Mesenchymal stem cell (in vitro differentiated cells and primary cell): ENCODE results near the gene TTC38.
A peak's percentile ranks its signal among the peaks of the same experiment; 100 is the strongest.

Experiments used
- DNase-seq: peaks from one replicate; pipeline ENCODE4 v3.0.0-alpha.2; 2013
- H2AFZ ChIP-seq: one replicate; pipeline ENCODE4 v1.6.1; 2013; ENCODE audit warnings: low read depth, mild to moderate bottlenecking, control low read depth, inconsistent platforms, low read length, moderate library complexity
- H2AK5ac ChIP-seq: 2 replicates; pipeline ENCODE4 v1.6.1; 2013; ENCODE audit warnings: low read length, moderate library complexity, mild to moderate bottlenecking, inconsistent platforms; ENCODE audit not compliant: severe bottlenecking
- H2BK120ac ChIP-seq: one replicate; pipeline ENCODE4 v1.6.1; 2013; ENCODE audit warnings: low read depth, mild to moderate bottlenecking, inconsistent platforms, low read length, moderate library complexity
- H2BK12ac ChIP-seq, 2 experiments: one replicate each; pipeline ENCODE4 v1.6.1; 2013; ENCODE audit warnings: inconsistent platforms in 2 of 2, low read length in 2 of 2, mild to moderate bottlenecking in 2 of 2, moderate library complexity in 2 of 2, control low read depth in 1 of 2
- H2BK15ac ChIP-seq: one replicate; pipeline ENCODE4 v1.6.1; 2013; ENCODE audit warnings: mild to moderate bottlenecking, low read depth, inconsistent platforms; ENCODE audit not compliant: poor library complexity, severe bottlenecking
- H2BK5ac ChIP-seq: 2 replicates; pipeline ENCODE4 v1.6.1; 2013; ENCODE audit warnings: low read depth, mild to moderate bottlenecking, low read length, control low read depth, inconsistent platforms; ENCODE audit not compliant: poor library complexity, severe bottlenecking
- H3K14ac ChIP-seq, 2 experiments: one replicate each; pipeline ENCODE4 v1.6.1; 2013; ENCODE audit warnings: inconsistent platforms in 2 of 2, low read length in 2 of 2, control low read depth in 1 of 2, mild to moderate bottlenecking in 1 of 2, moderate library complexity in 1 of 2
- H3K18ac ChIP-seq, 2 experiments: one replicate each; pipeline ENCODE4 v1.6.1; 2013; ENCODE audit warnings: inconsistent platforms in 2 of 2, low read length in 2 of 2, control low read depth in 1 of 2, low read depth in 1 of 2, mild to moderate bottlenecking in 1 of 2
- H3K23ac ChIP-seq, 2 experiments: one replicate each; pipeline ENCODE4 v1.6.1; 2013; ENCODE audit warnings: inconsistent platforms in 2 of 2, low read length in 2 of 2, mild to moderate bottlenecking in 2 of 2, moderate library complexity in 2 of 2, control low read depth in 1 of 2
- H3K27ac ChIP-seq: 2 replicates; pipeline ENCODE4 v1.5.1; 2013; ENCODE audit warnings: mild to moderate bottlenecking, moderate library complexity, low read length, control low read depth, inconsistent platforms; ENCODE audit not compliant: poor library complexity, severe bottlenecking
- H3K27me3 ChIP-seq, 2 experiments: 2 replicates each; pipeline versions ENCODE4 v1.6.1 to v1.7.0; 2013; ENCODE audit warnings: low read length in 2 of 2, mild to moderate bottlenecking in 2 of 2, moderate library complexity in 2 of 2, control low read depth in 1 of 2, inconsistent platforms in 1 of 2; ENCODE audit not compliant: control insufficient read depth in 1 of 2, insufficient read depth in 1 of 2
- H3K36me3 ChIP-seq, 2 experiments: 2 replicates each; pipeline versions ENCODE4 v1.6.1 to v1.7.0; 2013; ENCODE audit warnings: low read length in 2 of 2, control low read depth in 1 of 2, inconsistent platforms in 1 of 2, low read depth in 1 of 2, mild to moderate bottlenecking in 1 of 2; ENCODE audit not compliant: insufficient read depth in 2 of 2, control insufficient read depth in 1 of 2
- H3K4ac ChIP-seq, 2 experiments: one replicate each; pipeline ENCODE4 v1.6.1; 2013; ENCODE audit warnings: inconsistent platforms in 2 of 2, low read length in 2 of 2, mild to moderate bottlenecking in 2 of 2, moderate library complexity in 2 of 2, control low read depth in 1 of 2, low read depth in 1 of 2
- H3K4me1 ChIP-seq: 2 replicates; pipeline ENCODE4 v1.6.1; 2013; ENCODE audit warnings: low read depth, low read length, control low read depth; ENCODE audit not compliant: control insufficient read depth, insufficient read depth
- H3K4me2 ChIP-seq: 2 replicates; pipeline ENCODE4 v1.6.1; 2013; ENCODE audit warnings: low read length, mild to moderate bottlenecking, inconsistent platforms; ENCODE audit not compliant: poor library complexity, severe bottlenecking
- H3K4me3 ChIP-seq, 2 experiments: 2 replicates each; pipeline versions ENCODE4 v1.5.1 to v1.7.0; 2013; ENCODE audit warnings: low read length in 2 of 2, mild to moderate bottlenecking in 2 of 2, control low read depth in 1 of 2, low read depth in 1 of 2; ENCODE audit not compliant: insufficient read depth in 1 of 2
- H3K79me1 ChIP-seq: replicated peaks from 2 replicates; pipeline ENCODE4 v1.6.1; 2013; ENCODE audit warnings: mild to moderate bottlenecking, control low read depth, low read length, inconsistent platforms; ENCODE audit not compliant: poor library complexity, severe bottlenecking
- H3K9ac ChIP-seq: 2 replicates; pipeline ENCODE4 v1.7.0; 2013; ENCODE audit warnings: mild to moderate bottlenecking, low read length, moderate library complexity
- H3K9me3 ChIP-seq: 2 replicates; pipeline ENCODE4 v1.7.0; 2013; ENCODE audit warnings: mild to moderate bottlenecking, low read length; ENCODE audit not compliant: control insufficient read depth
- H4K8ac ChIP-seq: one replicate; pipeline ENCODE4 v1.6.1; 2013; ENCODE audit warnings: inconsistent platforms, mild to moderate bottlenecking, low read length, moderate library complexity
- H4K91ac ChIP-seq: one replicate; pipeline ENCODE4 v1.6.1; 2013; ENCODE audit warnings: mild to moderate bottlenecking, low read length, inconsistent platforms
- WGBS: methylation state at CpG from one replicate; pipeline ENCODE4 v1.1.7; 2013; ENCODE audit warnings: mixed read lengths; 5-methylcytosine and 5-hydroxymethylcytosine counted together

The TTC38 gene

GRCh38 chr22:46276563-46276962 lies 8.8 kb downstream of the TTC38 start:
- no peak overlapping the region for H3K14ac ChIP-seq
- DNase-seq = no peak
- peaks cover 82 to 93% of the 10 kb centered on the region in 2 experiments for H3K36me3 ChIP-seq
- H2AK5ac ChIP-seq = no peak overlapping the region
- H3K9me3 ChIP-seq = no peaks in the 10 kb centered on the region
- no peak overlapping the region for H3K4me3 ChIP-seq
- H2BK5ac ChIP-seq = no peak overlapping the region
- H2BK12ac ChIP-seq = no peak overlapping the region
- 98% methylated on average over 5 of the region's 7 CpGs for WGBS
- H3K9ac ChIP-seq = no peak overlapping the region
- H2AFZ ChIP-seq = no peak overlapping the region
- H3K27me3 ChIP-seq = no peaks in the 10 kb centered on the region
- H4K8ac ChIP-seq = no peak overlapping the region
- H3K18ac ChIP-seq = no peak overlapping the region
- no peak overlapping the region for H2BK15ac ChIP-seq
- peaks cover 19% of the 10 kb centered on the region for H3K79me1 ChIP-seq
- H3K4ac ChIP-seq = no peak overlapping the region
- H3K4me2 ChIP-seq = no peak overlapping the region
- H3K27ac ChIP-seq = no peak overlapping the region
- H4K91ac ChIP-seq = no peak overlapping the region
- H3K4me1 ChIP-seq = no peaks in the 10 kb centered on the region
- no peak overlapping the region for H3K23ac ChIP-seq
- H2BK120ac ChIP-seq = no peak overlapping the region

GRCh38 chr22:46278656-46279645 lies 11.1 kb downstream of the TTC38 start:
- Histone ChIP-seq H3K4me1 (no peaks in the 10 kb centered on the region), H3K79me1 (peaks cover 13% of the 10 kb centered on the region), H4K91ac (peak overlapping the region; percentile 21), H3K4ac (no peak overlapping the region), H3K9ac (no peak overlapping the region), H3K36me3 (peaks cover 79 to 92% of the 10 kb centered on the region in 2 experiments), H2AK5ac (no peak overlapping the region), H2AFZ (no peak overlapping the region), H2BK15ac (no peak overlapping the region), H4K8ac (no peak overlapping the region), H3K18ac (no peak overlapping the region), H3K27ac (no peak overlapping the region), H3K14ac (no peak overlapping the region), H2BK5ac (no peak overlapping the region), H3K4me3 (no peak overlapping the region), H2BK120ac (no peak overlapping the region), H3K23ac (no peak overlapping the region), H3K4me2 (no peak overlapping the region), H2BK12ac (no peak overlapping the region), H3K9me3 (no peaks in the 10 kb centered on the region), H3K27me3 (no peaks in the 10 kb centered on the region)
- WGBS = 95% methylated on average over 20 of the region's 22 CpGs
- DNase-seq = no peak

GRCh38 chr22:46280063-46280817 lies 12.4 kb downstream of the TTC38 start:
- DNase-seq = no peak
- no peak overlapping the region for H2BK12ac ChIP-seq
- H3K79me1 ChIP-seq = peaks cover 11% of the 10 kb centered on the region
- no peak overlapping the region for H3K27ac ChIP-seq
- no peaks in the 10 kb centered on the region for H3K4me1 ChIP-seq
- no peak overlapping the region for H3K23ac ChIP-seq
- no peaks in the 10 kb centered on the region for H3K27me3 ChIP-seq
- H4K8ac ChIP-seq = no peak overlapping the region
- no peak overlapping the region for H3K4me3 ChIP-seq
- no peak overlapping the region for H2BK15ac ChIP-seq
- no peak overlapping the region for H4K91ac ChIP-seq
- peaks cover 81 to 91% of the 10 kb centered on the region in 2 experiments for H3K36me3 ChIP-seq
- H2BK5ac ChIP-seq = no peak overlapping the region
- no peak overlapping the region for H2AK5ac ChIP-seq
- no peak overlapping the region for H3K14ac ChIP-seq
- H3K18ac ChIP-seq = no peak overlapping the region
- H3K9me3 ChIP-seq = no peaks in the 10 kb centered on the region
- H3K9ac ChIP-seq = no peak overlapping the region
- 93% methylated on average over 12 of the region's 12 CpGs for WGBS
- H3K4me2 ChIP-seq = no peak overlapping the region
- no peak overlapping the region for H2AFZ ChIP-seq
- no peak overlapping the region for H3K4ac ChIP-seq
- H2BK120ac ChIP-seq = no peak overlapping the region

- Histone ChIP-seq H2BK15ac (no peak overlapping the region), H3K18ac (no peak overlapping the region), H3K27me3 (no peaks in the 10 kb centered on the region), H3K14ac (no peak overlapping the region), H3K27ac (no peak overlapping the region), H3K9me3 (no peaks in the 10 kb centered on the region), H3K79me1 (peaks cover 11% of the 10 kb centered on the region), H2BK5ac (no peak overlapping the region), H3K4me3 (no peak overlapping the region), H2BK120ac (no peak overlapping the region), H3K4ac (no peak overlapping the region), H3K4me1 (no peaks in the 10 kb centered on the region), H2BK12ac (no peak overlapping the region), H4K8ac (no peak overlapping the region), H2AFZ (no peak overlapping the region), H3K23ac (no peak overlapping the region), H4K91ac (peak overlapping the region; percentile 16), H3K4me2 (no peak overlapping the region), H3K9ac (no peak overlapping the region), H2AK5ac (no peak overlapping the region), H3K36me3 (peaks cover 76 to 87% of the 10 kb centered on the region in 2 experiments)
- WGBS = 87% methylated on average over 19 of the region's 19 CpGs
- DNase-seq = no peak
Measured at GRCh38 chr22:46280999-46281623, 13.3 kb downstream of the TTC38 start.
